Stimulated activated CD8-positive, alpha-beta memory T cell treated with anti-CD3 and anti-CD28 coated beads, Interleukin-15, amount 100 ng/mL, for 24 hours (primary cell): ENCODE measurements around the gene WDR41.
"Not testable (repeated sequence)": the region's sequence is repeated elsewhere in the genome, so short reads cannot be mapped to it uniquely, and the experiment has no call there.

Experiments used
- DNase-seq: peaks from one replicate; pipeline ENCODE4 v3.0.0-alpha.2; 2020; ENCODE audit warnings: low read depth

The WDR41 gene, protein sequence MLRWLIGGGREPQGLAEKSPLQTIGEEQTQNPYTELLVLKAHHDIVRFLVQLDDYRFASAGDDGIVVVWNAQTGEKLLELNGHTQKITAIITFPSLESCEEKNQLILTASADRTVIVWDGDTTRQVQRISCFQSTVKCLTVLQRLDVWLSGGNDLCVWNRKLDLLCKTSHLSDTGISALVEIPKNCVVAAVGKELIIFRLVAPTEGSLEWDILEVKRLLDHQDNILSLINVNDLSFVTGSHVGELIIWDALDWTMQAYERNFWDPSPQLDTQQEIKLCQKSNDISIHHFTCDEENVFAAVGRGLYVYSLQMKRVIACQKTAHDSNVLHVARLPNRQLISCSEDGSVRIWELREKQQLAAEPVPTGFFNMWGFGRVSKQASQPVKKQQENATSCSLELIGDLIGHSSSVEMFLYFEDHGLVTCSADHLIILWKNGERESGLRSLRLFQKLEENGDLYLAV

DNA sequence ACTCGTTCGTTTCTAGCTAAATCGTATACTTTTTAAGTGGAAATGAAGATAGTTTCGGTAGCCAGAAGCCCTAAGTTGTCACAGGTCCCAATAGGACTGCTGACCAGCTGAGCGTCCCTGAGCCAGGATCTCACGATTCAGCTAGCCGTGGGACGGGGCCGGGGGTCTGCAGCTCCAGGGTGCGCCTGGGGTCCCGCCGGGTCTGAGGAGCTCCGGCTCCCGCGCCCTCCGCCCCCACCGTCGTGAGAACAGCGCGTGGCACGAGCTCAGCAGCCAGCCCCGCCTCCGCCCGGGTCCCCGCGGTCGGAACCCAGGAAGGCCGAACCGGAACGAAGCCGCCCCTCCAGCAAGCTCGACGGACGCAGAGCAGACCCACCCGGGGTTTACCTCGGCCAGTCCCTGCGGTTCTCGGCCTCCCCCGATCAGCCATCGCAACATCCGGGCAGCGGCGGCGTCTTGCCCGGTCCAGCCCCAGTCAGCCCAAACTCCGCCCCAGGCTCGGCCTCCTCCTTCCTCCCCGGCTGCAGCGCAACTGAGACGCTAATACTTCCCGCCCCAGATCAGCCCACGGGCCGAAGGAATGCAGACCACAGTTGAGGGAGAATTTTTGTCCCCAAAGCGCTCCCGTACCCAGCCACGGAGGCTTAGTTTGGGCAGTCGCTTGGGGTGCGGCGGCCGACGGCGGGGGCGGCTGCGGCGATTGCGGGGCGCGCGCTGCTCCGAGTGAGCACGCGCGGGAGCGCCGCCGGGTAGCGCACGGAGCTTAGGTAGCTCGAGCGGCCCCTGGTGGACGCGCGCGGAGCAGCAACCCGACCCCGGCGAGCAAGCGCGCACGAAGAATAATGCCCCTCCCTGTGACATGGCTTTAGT, at the start of gene WDR41:
TSS of gene WDR41 (minus strand) at position 534 of the 870 bp plus-strand sequence. CDS start at position 438, 96 bp downstream.
- DNase-seq, result peak; percentile 89

DNA sequence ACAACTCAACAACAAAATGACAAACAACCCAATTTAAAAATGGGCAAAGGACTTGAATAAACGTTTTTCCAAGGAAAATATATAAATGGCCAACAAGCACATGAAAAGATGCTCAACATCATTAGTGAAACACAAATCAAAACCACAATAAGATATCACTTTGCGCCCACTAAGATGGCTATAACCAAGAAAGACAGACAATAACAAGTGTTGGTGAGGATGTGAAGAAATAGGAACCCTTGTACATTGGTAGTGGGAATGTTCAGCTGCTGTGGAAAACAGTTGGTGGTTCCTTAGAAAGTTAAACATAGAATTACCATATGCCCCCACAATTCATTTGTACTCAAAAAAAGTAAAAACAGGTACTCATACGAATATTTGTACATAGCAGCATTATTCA, 39.2 kb upstream of the WDR41 start:
- DNase-seq, result no peak

DNA sequence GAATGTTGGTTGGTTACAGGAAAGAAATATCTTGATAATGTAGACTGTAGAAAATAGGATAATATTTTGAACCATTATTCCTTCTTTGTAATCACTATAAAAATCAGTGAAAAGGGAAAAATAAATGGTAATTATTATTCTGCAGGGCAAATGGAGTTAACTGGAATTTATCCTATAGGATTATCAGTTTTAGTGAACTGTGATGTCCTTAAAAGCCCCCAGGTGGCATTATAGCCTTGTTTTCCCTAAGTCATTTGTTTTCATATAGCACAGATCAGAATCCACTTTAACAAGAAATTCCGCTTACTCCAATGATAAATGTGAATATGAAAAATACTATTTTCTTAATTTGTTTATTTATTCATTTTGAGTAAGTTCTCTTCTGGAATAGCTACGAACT, 26.2 kb upstream of the WDR41 start:
- DNase-seq, result no peak

DNA sequence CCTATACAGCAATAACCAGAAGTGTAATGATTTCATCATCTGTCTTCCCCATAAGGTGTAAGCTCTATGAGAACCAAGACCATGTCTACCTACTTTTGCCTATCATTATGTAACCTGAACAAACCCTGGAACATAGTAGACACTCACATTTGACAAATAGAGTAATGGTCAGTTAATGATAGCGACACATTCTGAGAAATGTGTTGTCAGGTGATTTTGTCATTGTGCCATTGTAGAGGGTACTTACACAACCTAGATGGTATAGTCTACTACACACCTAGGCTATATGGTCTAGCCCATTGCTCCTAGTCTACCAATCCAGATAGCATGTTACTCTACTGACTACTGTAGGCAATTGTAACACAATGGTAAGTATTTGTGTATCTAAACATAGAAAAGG, 22.3 kb upstream of the WDR41 start:
- DNase-seq, result no peak

DNA sequence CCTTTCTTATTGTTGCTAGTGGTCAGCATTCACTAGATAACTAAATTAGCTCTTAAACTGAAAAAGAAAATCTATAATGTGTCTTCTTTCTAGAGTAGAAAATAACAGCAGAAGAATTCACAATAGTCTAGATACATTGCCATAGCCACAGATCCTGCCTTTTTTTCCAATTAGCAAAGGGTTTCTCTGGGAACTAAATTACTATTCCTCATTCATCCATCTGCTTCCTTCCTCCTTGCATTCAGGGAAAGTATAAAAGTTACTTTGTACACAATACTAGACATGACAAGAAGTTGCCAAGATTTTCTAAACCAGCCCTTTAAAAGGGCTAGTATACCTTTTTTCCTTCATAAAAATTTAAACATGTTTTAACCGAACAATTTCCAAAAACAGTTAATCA, 21.2 kb upstream of the WDR41 start:
- no peak for DNase-seq

DNA sequence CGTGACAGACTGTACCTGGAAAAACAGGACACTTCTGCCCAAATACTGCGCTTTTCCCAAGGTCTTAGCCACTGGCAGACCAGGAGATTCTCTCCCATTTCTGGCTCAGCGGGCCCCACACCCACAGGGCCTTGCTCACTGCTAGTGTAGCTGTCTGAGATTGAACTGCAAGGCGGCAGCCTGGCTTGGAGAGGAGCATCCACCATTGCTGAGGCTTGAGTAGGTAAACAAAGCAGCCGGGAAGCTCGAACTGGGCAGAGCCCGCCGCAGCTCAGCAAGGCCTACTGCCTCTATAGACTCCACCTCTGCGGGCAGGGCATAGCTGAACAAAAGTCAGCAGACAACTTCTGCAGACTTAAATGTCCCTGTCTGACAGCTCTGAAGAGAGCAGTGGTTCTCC, 9.0 kb upstream of the WDR41 start:
- DNase-seq, result not testable (repeated sequence)

DNA sequence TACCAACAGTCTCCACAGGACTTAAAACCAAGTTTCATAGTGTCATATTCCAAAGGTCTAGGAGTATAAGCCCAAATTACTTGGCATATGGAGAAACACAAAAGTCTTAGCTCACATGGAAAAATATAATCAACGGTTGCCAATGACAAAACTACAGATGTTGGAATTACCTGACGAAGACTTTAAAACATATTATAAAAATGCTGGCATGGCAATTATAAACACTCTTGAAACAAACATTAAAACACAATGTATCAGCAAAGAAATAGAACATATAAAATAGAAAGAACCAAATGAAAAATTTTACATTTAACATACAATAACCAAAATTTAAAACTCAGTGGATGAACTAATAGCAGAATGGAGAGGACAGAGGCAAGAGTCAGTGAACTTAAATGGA, 7.9 kb upstream of the WDR41 start:
- DNase-seq, result no peak

DNA sequence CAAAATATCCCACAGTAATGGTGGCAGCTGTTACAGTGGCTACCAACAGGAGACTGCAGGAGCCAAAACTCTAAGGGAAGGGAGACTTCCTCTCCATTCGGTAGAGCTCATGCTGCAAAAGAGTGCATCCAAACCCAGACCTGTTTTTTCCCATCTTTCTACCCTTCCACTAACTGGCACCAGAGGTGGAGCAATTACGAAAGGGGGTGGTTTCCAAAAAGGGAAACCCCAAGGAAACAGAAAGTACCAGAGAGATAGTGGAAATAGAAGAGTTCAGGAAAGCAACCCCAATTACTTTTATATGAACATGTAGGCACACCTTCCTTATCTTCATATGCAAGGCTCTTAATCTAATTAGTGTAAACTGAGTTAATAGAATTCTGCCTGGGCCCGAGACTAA, 7.3 kb upstream of the WDR41 start:
- no peak for DNase-seq

DNA sequence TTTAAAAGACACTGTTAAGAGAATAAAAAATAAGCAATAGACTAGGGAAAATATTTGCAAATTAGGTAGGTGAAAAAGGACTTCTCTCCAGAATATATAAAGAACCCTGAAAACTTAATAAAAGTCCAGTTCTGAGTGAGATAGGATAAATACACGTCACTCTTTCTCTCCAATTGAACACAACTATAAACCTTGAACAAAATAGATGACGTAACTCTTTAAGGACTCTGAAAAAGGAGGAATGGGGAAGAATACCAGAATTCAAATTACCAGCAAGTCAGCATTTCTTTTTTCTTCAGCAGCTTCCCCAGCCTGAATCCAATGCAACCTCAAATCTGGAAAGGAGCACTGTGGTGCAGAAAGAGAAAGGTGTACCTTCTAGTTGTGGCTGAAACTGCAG, 6.8 kb upstream of the WDR41 start:
- no peak for DNase-seq

DNA sequence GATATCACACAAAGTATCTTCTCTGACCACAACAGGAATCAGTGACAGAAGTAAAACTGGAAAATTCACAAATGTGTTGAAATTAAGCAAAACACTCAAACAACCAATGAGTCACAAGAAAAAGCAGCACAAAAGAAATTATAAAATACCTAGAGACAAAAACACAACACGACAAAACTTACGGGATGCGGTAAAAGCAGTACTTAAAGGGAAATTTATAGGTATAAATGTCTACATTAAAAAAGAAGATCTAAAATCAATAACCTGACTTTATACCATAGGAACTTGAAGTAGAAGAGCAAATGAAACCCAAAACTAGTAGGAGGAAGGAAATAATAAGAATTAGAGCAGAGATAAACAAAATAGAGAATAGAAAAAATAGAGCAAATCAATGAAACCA, 2.8 kb upstream of the WDR41 start:
- DNase-seq, result no peak

DNA sequence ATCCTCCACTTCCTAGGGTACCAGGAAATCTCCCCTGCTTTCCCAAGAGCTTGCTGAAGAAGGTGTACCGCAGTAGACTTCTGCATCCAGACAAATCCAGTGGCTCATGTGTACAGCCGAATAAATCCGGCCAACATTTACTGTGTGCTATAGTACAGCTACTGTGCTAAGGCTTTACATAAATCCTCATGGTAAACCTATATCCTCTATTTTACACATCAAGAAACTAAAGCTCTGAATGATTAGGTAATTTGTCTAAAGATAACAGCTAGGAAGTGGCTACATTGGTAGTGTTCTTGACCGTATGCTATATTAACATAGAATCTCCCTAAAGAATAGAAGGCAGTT, 511 bp upstream of the WDR41 start:
- no peak for DNase-seq

DNA sequence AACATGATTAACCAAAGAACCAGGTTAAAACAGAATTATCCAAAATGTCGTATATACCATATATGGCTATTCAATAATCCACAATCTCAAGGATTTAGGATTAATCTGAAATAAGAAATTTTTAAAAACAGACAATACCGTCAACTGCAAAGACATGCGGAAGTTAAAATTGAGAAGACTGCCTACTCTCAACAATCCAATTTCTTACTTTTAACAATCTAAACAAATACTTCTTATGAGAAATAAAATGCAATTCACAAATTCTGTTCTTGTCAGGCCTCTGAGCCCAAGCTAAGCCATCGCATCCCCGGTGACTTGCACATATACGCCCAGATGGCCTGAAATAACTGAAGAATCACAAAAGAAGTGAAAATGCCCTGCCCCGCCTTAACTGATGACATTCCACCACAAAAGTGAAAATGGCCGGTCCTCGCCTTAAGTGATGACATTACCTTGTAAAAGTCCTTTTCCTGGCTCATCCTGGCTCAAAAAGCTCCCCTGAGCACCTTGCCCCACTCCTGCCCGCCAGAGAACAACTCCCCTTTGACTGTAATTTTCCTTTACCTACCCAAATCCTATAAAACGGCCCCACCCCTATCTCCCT, 1.3 kb downstream of the WDR41 start:
- not testable (repeated sequence) for DNase-seq

DNA sequence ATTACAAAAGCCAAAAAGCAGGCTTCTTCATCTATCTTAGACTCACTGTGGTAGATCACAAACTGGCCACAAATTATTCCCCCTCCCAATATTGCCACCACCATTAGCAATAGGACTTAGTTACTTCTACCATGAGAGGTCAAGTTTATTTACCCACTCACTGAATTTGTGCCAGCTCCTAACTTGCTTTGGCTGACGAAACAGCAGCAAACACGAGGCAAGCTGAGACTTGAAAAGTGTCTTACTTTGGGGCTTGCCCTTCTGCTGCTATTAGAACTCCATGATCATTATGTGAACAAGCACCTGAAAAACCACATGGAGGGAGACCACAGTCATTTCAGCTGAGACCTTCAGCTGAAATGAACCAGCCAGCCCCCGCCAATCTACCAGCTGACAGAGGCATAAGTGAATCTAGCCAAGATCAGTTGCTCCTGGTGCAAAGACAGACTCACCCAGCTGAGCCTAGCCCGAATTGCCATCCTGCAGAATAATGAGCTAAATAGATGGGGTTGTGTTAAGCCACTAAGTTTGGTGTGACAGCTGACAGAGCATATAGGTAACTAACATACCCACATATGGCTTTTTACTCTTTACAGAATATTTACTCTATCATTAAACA, 5.7 kb downstream of the WDR41 start:
- DNase-seq, result no peak

DNA sequence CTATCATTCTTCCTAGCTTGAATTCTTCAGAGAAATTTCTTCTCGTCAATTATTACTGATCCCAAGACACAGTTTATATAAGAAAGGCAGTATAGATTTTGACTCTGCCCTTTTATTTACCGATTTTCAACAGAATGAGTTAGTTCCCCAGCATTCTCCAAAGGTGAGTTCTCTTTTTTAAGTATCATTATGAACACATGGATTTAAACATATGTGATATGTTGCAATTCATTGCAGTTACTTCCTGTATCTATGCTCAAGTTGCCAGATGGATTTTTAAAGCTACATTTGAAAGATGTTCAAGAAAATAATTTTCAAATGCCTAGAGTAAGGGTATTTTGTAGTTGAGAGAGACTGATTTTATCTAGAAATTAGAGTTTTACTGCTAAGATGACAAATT, 8.4 kb downstream of the WDR41 start:
- no peak for DNase-seq

DNA sequence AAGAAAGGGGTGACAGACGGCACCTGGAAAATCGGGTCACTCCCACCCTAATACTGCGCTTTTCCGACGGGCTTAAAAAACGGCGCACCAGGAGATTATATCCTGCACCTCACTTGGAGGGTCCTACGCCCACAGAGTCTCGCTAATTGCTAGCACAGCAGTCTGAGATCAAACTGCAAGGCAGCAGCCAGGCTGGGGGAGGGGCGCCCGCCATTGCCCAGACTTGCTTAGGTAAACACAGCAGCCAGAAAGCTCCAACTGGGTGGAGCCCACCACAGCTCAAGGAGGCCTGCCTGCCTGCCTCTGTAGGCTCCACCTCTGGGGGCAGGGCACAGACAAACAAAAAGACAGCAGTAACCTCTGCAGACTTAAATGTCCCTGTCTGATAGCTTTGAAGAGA, 17.1 kb downstream of the WDR41 start:
- DNase-seq, result not testable (repeated sequence)

DNA sequence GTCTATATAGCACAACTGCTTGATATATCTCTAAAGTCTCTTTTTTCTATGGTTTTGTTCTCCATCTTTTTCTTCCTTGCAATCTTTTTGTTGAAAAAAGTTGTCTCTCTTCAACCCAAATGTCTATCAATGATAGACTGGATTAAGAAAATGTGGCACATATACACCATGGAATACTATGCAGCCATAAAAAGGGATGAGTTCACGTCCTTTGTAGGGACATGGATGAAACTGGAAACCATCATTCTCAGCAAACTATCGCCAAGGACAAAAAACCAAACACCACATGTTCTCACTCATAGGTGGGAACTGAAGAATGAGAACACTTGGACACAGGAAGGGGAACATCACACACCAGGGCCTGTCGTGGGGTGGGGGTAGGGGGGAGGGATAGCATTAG, 23.2 kb downstream of the WDR41 start:
- not testable (repeated sequence) for DNase-seq

DNA sequence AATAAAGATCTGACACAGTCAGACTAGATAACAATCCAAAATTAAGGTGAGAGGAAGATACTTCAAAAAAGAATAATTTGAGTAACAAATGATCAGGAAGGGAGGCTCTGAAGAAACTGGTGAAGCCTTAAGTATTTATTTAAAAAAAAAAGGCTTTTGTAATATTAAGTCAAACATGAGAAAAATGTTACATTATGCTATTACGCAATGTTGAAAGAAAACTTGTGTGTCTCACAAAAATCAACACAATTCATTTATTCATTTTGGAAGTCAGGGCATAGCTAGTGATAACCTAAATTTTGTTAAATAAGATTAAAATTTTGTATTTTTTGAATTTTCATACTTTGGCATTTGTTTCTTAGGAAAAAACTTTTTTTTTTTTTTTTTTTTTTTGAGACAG, 28.2 kb downstream of the WDR41 start:
- no peak for DNase-seq

DNA sequence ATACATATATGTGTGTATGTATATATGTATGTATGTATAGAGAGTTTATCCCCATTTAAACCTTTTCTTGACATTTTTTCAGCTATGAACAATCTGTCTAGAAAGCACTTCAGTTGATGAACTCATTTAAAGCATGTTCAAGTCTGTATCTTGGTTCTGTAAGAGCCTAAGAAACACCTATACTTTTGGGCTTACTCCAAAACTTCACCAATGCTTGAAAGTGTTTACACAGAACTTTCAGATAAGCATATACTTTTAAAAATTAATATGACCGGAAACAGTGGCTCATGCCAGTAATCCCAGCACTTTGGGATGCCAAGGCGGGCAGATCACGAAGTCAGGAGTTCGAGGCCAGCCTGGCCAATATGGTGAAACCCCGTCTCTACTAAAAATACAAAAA, 30.8 kb downstream of the WDR41 start:
- DNase-seq, result no peak

DNA sequence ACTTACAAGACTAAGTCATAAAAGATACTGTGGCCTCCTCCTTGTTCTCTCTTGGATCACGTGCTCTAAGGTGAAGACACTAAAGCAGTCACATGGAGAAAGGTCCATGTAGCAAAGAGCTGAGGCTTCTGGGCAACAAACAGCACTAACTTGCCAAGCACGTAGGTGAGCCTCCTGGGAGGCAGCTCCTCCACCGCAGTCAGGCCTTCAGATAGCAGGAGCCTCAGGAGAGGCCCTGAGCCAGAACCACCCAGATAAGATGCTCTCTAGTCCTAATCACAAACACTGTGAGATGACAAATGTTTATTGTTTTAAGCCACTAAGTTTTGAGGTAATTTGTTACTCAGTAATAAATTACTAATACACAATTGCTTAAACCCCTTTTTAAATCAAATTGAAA, 38.0 kb downstream of the WDR41 start:
- DNase-seq, result no peak

DNA sequence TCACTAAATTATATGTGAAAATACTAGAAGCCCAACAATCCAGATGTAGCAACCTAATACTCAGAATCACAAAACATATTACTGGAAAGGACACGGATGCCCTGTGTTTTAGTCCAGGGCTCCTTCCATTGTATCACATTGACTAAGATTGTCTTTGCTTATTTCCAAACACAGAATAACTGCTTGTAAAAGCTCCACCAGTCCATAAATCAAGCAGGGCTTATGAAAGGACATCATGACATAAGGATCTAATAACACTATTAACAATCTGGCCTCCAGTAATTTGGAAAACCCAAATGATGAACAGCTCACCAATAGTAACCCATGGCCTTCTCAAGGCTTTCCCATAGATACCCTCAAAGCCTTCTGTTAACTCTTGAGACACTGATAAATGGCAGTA, 39.8 kb downstream of the WDR41 start:
- no peak for DNase-seq

DNA sequence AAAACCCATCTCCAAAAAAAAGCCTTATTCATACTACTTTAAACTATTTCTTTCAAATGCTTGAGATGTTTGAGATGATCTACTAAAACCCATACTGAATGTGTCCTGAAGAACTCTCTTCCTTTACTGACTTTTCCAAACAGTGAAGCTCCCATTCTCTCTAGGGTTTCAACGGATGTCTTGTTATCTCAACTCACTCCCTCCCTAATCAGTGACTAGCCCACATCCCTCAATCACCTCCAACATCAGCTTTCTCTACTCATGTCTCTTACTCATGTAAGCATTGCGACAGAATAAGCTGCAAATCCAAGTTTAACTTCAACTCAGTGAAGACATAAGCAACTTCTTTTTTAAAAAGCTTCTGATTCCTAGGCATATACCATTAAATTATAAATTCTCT, 42.1 kb downstream of the WDR41 start:
- no peak for DNase-seq

DNA sequence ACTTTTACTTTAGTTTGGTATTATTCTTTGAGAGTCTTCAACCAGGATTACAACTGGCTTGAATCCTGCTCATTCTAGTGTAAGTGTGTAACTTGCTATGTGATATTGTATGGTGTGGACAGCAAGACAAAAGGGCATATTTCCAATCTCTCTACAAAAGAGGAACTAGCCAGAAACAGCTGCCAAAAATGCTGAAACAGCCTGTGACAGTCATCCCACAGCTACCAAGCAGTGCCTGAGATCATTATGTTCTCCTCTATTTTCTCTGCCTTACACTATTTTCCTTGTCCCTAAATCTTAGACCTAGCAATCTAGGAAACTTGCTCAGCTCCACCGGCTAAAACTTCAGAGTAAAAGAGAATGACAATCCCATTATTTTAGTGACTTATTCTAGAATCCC, 42.8 kb downstream of the WDR41 start:
- no peak for DNase-seq

DNA sequence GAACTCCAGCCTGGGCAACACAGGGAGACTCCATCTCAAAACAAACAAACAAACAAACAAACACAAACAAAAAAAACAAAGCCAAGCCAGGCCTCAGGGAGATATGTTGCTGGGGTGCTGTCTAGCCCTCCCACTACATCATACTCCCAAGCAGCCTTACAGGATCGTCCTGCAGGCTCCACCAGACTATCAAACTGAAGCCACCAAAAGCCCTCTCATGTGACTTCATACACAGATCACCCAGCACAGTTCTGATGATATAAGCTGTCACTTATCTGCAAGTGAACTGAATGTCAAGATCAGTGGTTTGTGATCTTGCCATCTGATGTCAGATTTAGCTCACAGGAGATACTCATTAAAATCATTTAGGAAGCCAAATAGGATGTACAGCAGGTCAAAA, 43.3 kb downstream of the WDR41 start:
- no peak for DNase-seq
